Stimulated activated naive CD4-positive, alpha-beta T cell (primary cell): ENCODE measurements around the gene YBEY.
A peak's percentile ranks its signal among the peaks of the same experiment; 100 is the strongest.

Experiments
- DNase-seq, 6 experiments: peaks; one replicate each; lab custom pipeline; 2025; lab: John Stamatoyannopoulos, UW

Gene YBEY

DNA sequence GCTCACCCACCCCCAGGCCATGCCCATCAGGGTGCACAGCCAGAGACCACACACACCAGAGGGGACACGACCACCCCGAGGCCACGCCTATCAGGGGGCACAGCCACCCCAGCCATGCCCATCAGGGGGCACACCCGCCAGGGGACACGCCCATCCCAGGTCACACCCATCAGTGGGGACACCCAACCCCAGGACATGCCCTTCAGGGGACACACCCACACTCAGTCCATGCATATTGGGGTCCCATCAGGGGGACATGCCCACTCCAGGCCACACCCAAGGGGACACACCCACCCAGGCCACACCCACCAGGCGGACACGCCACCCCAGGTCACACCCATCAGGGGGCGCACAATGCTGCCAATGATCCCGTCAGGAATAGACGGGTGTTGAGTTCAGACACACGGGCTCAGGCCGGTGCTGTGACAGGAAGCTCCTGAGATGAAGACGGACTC lies 21.4 kb upstream of the YBEY start:
- DNase-seq = peak in 1 of 6 experiments; percentile 1

DNA sequence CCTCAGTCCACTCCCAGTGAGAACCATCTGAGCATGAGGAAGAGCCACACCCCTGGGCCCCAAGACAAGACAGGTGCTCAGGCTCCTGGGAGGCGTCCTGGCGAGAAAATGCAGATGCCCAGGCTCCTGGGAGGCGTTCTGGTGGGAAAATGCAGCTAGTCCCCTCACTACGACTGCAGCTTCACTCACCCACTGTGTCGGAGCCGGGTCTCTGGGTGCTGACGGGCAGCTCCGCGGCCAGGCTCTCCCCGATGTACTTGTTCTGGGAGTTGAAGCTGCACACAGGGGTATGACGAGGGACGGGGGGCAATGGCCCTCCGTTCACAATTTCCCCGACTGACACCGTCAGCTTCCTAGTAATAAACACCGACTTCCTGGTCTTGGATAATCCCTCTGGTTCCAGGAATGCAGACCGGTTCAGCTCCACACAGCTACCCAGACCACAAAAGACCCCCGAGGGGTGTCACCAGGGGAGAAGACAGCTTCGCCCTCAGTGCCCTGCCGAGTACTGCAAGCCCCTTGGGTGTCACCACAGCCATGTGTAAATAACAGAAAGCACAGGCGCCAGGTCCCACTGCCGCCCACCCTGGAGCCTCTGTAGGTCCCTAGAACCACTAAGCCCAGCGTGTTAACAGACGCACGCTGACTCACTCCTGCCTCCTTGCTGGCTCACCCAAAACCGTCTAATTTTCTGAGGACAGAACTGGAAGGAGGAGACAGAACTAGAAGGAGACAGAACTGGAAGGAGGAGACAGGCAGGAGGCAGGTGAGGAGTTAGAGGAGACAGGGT lies 20.2 kb upstream of the YBEY start:
- no peak for DNase-seq

DNA sequence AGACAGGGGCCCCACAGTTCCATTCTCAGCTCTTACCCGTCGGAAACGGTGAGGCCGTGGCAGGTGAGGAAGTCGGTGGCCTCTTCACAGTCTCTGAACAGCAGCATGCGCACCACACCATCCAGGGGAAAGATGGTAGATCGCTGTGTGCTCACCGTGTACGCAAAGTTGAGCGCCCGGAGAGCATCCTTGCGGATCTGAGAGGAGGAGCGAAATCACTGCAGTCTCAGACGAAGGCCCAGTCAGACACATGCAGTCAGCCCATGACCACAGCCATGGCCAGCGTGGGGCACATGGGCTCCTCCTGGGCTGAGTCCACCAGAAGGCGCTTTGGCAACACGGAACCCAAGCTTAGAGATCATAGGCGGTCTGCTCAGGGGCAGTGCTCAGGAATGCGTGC lies 19.2 kb upstream of the YBEY start:
- DNase-seq = no peak

DNA sequence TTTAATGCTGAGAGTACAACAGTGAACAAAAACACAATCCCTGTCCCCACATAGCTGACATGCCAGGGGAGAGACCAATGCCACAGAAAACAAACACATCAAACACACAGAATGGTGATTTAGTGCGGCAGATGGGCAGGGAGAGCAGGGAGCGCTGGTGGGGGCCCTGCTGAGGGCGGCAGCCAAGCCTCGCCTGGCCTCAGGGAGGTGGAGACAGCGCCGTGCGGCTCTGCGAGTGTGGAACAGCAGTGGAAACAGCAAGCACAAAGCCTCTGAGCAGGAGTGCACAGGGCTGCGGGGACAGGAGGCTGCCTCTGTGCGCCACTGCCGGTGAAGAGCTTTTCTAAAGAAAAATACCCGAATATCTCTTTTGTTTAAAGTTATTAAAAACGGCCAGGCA lies 17.8 kb upstream of the YBEY start:
- no peak for DNase-seq

DNA sequence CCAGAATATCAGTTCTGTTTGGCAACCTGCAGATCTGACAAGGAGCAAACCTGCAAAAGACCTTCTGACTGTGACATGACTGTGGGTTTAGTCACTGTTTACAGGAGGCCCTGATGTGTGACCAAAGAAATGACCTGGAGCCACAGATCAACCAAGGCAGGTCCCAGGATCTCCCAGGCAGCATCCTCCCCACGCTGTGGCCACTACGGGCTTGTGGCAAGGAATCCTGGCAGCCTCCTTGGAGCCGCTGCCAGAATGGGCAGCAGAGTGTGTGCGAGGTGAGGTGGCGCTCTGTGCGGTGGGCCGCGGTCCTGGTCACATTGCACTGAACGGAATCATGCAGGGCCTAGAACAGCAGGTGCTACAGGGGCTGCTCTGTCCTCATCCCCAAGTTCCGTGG lies 16.7 kb upstream of the YBEY start:
- DNase-seq = no peak

DNA sequence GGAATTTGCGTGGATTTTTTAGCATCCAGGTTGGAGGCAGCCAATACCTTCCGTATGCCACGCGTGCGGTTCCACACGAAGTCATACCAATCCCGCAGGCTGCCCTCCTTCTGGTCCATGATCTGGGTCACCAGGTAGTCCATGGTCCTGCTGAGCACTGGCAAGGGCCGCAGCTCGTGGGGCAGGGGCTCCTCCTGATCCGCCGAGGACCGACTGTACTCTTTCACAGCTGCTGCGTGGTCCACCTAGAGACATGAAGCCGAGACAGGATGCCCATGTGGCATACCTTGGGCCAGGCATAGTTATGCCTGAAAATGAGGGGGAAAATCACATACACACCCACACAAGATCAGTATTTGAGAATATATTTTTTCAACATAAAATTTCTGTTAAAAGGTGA lies 12.8 kb upstream of the YBEY start:
- no peak for DNase-seq

DNA sequence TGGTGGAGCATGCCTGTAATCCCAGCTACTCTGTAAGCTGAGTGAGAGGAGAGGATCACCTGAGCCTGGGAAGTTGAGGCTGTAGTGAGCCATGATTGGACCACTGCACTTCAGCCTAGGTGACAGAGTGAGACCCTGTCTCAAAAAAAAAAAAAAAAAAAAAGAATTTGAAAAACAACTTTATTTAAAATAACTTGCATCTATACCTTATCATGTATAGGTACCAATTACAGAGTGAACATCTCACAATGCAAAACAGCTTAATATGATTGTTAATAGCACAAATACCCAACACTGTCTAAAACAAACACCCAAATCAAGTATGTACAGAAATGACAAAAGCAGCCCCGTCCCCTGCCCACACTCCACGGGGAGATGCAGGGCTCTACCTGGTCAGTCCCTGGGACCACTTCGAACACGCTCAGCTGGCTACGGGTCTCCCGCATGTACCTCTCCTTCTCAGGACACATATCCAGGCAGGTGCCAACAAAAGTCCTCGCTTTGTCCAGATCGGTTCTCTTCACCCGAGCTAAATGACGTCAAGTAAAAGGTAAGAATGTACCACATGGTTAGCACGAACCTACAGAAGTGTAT lies 11.2 kb upstream of the YBEY start:
- DNase-seq = no peak

DNA sequence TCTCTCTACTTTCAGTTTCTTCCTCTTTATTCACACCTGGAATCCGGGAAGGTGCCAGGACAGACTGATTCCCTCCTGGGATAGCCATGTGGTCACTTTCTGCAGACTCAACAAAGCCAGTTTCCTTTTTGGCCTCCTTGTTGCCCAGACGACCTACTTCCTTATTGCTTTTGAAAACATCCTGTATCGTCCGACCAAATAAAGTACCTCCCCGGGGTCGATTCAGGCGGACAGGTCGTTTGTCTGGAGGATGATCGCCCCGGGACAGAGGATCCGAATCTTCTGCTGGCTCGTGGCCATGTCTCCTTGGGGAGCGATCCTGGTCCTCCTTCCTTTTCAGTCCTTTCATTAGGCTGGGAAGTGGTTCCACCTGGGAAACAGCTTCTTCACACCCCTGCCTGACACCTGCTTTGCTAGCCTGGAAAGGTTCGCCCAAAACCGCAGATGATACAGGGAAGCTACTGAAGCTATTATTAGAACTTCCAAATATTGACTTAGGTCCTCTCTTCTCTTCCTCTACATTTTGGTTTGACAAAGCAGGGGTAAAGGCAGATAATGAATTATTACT lies 2.0 kb upstream of the YBEY start:
- DNase-seq = no peak

DNA sequence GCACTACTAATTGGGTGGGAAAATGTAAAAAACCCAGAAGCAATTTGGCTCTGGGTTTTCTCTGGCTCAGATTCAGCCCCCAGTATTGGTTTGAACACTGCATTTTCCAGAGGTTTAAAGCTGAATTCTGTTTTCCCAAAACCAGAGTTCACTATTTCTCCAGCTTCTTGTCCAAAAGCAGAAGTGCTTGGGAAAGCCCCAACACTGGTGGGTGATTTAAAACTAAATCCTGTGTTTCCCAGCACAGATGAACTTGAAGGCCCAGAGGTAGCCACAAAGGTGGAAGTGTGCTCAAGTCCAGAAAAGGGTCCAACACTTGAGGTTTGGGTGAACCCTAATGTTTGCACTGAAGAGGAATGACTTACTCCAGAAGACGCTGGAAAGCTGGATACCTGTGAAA lies 1.4 kb upstream of the YBEY start:
- DNase-seq = no peak

DNA sequence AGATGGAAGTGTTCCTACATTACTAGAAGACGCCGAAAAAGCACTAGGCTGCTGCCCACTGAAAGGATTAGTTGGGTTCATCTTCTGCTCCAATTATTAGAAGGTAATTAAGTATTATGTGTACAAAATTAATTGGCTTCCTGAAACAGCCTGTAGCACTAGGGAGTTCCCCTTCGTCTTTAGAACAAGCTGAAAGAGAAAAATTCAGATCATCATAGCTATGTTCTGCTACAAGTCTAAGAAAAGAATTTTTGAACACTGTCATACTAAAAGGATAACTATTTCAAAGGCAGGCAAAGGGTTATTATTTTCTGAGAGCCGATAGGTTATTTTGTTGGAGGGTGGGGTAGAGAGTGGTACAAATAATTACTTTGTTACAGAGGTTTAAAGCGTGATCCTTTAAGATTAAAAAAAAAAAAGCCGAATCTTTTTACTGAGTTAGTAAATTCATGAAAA lies 908 bp upstream of the YBEY start, which contains the start of gene MCM3AP:
Gene MCM3AP (minus strand): TSS at position 406 of the 456 bp plus-strand sequence. CDS start 325 bp downstream, at position 81.
- no peak for DNase-seq

DNA sequence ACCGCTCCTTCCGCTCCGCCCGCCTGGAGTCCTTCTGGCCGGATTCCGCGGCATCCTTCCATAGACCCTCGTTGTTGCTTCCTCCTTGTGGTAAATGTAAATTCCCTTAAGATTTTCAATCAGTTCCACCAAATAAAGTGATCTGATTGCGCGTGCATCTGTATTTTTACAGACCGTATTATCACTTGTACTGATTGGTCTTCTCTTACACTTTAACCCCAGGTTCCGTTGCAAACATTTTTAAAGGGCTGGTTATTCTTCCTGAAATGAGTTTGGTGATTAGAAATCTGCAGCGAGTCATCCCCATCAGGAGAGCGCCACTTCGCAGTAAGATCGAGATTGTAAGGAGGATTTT lies 483 bp downstream of the YBEY start:
- peak in 1 of 6 experiments; percentile 37 for DNase-seq

DNA sequence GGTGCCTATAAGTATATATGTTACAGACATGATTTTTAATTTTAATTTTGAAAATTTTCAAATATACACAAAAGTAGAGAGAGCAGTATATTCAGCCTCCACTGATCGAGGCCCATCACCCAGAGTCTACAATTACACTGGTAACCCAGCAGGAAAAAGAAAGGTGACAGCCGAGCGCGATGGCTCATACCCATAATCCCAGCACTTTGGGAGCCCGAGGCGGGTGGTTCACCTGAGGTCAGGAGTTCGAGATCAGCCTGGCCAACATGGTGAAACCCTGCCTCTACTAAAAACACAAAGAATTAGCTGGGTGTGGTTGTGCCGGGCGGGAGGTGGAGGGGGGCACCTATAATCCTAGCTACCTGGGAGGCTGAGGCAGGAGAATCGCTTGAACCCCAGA lies 1.4 kb downstream of the YBEY start:
- no peak for DNase-seq

DNA sequence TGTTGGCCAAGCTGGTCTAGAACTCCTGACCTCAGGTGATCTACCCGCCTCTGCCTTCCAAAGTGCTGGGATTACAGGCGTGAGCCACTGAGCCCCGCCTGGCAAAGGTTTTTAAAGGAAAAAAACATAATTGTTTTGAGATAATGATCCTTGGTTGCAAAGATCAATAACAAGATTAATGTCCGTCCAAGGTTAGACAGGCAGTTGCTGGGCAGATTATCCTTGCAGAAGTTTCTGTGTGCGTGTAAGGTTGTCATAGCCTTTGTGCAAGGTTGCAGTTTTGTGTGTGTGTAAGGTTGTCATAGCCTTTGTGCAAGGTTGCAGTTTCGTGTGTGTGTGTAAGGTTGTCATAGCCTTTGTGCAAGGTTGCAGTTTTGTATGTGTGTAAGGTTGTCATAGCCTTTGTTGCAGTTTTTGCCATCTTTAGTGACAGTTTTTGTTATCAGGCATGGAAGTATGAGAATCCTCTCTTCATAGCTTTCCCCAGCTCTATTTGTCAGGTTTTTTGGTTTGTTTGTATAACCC lies 3.6 kb downstream of the YBEY start:
- no peak for DNase-seq

DNA sequence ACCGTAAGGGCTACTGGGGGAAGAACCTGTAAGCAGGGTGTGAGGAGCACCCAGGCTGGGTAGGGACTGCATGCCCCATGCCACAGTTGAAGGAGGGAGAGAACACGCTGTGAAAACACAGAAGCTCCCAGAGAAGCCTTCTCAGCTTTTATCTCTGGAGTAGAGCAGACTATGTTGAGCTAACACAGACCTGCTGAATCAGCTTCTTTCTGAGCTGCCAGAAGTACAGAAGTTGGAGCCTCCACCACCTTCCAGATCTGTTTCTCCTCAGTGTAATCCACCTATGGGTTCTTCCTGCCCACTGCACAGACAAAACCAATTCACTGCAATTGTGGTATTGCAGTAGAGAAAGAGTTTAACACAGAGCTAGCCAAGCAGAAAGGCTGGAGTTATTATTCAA lies 5.4 kb downstream of the YBEY start:
- no peak for DNase-seq

DNA sequence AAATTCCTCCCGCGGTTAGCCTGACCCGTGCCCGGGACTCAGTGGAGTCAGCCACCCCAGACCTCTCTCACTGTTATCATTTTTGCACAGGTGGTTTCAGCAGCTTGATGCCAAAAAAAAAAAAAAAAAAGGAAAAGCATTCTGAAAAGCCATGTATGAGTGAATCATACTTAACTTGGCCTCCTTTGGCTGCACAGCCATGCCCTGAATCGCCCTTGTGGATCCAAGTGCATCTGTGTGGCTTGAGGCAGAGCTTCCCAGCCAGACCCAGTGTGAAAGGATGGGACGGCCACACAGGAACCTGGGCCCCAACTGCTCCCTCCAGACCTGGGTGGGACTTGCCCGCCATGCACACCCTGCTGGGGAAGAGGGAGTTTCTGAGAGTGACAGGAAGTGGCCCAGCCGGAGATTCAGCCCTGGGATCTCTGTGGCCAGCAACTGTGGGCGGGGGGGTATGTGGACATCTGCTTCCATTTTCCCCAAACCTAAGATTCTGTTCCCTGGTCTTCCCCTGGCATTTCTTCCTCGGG lies 8.6 kb downstream of the YBEY start:
- DNase-seq = no peak

DNA sequence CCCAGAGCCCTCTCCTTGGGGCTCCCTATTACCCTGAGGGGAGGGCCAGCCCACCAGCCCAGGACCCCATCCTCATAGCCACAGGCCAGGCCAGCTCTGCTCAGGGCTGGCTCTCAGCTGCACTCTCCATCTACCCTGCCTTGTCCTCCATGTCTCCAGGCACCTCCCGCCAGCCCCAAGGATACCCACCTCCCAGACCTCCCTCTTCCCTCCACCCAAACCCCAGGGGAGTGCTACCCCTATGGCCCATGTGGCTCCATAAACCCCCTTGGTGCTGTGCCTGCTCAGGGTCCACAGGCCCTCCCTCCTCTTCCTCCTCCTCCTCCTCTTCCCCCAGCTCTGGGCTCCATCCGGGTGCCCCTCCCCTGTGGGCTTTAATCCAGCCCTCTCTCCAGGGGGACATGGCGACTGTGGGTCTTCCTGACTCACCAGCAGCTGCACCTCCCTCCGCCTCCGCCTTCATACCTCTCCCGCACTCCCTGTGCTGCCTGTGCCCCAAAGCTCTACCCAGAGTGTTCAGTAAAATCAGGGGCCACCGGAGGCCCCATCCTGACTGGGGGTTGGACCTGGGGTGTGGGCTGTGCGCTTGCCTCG lies 9.1 kb downstream of the YBEY start:
- no peak for DNase-seq

DNA sequence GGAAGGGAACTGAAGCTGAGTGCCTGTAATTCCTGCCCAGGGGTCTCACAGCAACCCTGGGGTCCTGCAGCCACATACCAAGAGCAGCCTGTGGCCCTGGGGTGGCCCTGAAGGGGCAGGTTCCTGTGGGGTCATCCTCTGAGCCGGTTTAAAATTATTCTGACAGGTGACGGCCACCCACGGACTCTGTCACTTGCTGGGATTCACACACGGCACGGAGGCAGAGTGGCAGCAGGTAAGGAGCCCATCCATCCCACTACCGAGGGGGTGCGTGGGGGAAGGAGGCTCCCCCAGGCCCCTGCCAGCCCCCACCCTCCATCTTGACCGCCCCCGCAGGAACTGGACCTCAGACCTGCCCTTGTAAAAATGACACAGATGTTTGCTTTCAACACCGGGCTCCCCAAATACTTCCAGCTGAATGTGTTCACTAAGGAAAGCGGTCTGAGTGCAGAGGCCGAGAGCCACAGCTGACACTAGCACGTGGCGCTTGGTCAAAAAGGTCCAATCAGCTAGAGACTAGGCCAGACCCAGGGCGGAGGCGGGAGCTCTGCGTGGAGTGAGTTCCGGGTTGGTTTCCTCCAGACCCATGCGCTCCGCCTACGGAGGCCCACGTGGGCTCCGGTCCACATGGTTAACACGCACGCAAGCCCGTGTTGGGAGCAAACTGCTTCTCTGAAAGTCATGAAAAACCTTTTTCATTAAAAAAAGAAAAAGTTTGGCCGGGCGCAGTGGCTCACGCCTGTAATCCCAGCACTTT lies 10.0 kb downstream of the YBEY start:
- peak in 3 of 6 experiments; percentile 5 to 49 (median 18) for DNase-seq

DNA sequence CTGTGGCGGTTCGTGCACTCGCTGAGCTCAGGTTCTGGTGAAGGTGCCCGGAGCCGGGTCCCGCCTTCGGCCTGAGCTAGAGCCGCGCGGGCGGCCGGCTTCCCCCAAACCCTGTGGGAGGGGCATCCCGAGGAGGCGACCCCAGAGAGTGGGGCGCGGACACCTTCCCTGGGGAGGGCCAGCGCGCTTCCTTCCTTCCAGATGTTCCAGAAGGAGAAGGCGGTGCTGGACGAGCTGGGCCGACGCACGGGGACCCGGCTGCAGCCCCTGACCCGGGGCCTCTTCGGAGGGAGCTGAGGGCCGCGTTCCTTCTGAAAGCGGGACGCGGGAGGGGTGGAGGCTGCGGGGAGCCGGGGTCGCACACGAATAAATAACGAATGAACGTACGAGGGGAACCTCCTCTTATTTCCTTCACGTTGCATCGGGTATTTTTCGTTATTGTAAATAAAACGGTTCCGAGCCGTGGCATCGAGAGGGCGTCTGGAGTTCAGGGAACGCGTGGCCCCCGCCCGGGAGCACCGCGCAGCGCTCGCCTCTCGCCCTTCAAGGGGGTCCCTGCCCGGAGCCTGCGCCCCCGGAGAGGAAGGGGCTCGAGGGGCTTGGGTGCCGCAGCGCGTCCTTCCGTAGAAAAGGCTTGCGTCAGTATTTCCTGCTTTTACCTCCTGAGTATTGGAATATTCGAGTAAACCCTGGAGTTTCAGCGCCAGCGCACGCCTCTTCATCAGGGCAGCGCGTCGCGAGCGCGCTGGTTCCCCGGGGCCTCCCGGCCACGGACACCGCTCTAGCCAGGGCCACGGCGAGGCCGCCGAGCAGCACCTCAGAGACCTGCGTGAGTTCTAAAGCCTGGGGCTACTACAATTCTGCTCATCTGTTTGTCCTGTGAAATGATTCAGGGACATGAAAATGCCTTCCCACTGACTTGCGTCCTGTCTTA lies 11.5 kb downstream of the YBEY start:
- peak in 1 of 6 experiments; percentile 14 for DNase-seq

DNA sequence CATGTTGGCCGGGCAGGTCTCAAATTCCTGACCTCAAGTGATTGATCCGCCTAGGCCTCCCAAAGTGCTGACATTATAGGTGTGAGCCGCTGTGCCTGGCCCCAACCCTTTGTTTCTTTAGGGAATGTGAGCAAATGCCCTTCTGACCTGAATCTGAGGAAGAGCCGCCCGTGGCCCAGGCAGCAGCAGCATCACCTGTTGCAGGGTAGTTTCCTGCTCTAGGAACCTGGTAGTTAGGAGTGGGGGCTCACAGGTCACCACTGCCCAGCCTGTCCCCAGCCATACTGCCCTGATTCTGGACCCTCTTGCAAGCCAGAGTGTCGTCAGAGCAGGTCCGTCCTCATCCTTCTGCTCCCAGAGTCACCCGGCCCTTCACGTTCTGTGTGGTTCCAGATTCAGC lies 13.0 kb downstream of the YBEY start:
- no peak for DNase-seq

DNA sequence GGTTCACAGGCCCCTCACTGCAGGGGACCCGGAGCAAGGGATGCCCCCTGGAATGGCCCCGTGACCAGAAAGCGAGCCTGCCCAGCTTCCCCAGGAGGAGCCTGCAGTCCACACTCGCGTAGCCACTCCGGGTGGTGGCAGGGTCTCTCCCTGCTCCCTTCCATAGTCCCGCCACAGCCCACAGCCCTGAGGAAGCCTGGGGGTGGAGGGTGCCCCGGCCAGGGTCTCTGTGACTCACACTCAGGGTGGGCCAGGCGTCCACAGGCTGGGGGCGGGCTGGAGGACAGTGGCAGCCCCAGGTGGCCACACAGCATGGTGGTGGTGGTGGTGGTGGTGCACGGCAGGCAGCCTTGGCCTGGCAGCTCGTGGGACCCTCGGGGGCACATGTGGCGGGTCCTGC lies 15.6 kb downstream of the YBEY start:
- no peak for DNase-seq

DNA sequence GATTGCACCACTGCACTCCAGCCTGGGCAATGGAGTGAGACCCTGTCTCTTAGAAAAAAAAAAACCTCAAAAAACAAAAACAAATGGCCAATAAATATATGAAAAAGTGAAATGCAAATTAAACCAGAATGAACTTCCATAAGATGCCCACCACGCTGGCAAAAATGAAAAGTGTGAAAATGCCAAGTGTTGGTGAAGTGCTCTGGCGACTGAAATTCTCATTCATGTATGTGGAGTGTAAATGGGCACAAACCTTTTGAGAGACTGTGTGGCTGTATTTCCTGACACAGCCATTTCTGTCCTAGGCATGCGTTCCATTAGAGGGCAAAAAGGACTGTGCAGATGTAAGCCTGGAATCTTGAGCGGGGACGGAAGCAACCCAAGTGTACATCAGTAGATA lies 18.3 kb downstream of the YBEY start:
- DNase-seq = no peak
